HG03280 (cell line): ENCODE data around the gene CCL15.
"Not testable (repeated sequence)": the region's sequence is repeated elsewhere in the genome, so short reads cannot be mapped to it uniquely, and the experiment has no call there.

Experiments used
- ATAC-seq: cut with Tn5 transposase; IDR thresholded peaks from one replicate; pipeline ENCODE4 v1.9.1; 2021; ENCODE audit warnings: mild to moderate bottlenecking, moderate library complexity; ENCODE audit not compliant: unreplicated experiment

The CCL15 gene, protein sequence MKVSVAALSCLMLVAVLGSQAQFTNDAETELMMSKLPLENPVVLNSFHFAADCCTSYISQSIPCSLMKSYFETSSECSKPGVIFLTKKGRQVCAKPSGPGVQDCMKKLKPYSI

DNA sequence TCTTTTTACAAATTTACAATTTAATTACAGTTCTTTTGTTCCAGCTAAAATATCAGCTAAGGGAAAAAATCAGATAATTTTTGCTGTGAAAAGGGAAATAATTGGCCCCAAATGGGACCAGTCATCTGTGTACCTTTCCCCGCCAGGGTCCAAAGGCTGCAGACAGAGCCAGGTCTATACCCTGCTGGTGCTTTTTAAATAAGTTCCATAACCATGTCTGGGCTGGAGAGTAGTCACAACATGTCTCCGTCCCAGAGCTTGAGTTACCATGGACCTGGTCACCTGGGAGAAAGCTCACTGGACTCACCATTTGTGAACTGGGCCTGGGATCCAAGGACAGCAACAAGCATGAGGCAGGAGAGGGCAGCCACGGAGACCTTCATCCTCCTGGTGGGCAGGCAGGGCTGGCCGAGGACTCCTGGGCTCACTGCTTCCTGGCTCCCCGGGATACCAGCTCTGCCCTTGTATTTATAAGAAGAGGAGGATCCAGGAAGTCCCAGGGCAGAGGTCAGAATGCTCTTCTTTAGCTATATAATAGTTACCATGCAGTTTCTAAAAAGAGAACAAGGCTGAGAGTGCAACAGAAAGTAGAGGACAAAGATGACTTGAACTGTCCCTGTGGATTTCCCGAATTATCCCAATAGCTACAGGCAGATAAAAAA lies at the start of gene CCL15:
TSS of gene CCL15 (minus strand) at position 444 of the 662 bp plus-strand sequence. CDS start at position 383, 61 bp downstream.
- ATAC-seq: no peak

DNA sequence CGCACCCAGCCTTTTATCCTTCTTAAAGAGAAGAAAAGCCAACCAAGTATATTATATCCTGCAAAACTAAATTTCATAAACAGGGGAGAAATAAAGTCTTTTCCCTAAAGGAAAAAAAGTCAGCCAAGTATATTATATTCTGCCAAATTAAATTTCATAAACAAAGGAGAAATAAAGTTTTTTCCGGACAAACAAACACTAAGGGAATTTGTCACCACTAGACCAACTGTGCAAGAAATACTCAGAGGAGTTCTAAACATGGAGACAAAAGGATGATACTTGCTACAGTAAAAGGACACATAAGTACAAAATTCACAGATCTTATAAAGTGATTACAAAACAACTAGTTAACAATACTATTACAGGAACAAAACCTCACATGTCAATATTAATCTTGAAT lies 48.3 kb upstream of the CCL15 start:
- no peak for ATAC-seq

DNA sequence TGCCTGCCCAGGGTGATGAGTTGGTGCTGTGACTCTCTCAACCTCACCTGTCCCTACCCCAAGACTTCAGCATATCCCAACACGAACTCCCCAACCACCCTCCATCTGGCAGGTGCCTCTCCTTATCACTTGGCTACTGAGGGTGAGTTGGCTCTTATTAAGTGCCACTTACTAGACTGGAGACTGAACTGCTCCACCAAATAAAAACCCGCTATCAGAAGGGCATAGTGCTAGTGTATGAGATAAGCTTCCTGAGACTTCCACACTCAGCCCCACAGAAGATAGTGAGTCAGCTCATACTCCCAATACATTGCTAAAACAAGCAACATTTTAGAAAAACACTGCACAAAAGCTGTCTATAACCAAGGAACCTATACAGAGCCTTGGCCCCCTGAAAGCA lies 46.7 kb upstream of the CCL15 start:
- ATAC-seq: no peak

DNA sequence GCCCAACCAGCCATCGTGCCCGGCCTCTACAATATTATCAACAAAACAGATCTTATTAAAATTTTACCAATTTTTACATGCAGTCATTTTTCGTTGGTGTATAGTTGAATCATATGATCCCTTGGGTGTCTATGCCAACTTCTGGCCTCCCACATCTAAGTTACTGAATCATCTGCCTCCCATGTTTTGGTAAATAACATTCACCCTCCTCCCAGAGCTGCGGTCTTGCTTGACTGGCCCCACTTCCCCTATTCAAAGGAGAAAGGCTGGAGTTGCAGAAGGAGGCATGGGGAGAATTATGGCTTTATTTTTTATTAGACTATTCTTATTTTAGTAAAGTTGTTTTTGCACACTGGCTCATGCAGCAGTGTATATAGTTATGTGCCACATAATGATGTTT lies 34.9 kb upstream of the CCL15 start:
- no peak for ATAC-seq

DNA sequence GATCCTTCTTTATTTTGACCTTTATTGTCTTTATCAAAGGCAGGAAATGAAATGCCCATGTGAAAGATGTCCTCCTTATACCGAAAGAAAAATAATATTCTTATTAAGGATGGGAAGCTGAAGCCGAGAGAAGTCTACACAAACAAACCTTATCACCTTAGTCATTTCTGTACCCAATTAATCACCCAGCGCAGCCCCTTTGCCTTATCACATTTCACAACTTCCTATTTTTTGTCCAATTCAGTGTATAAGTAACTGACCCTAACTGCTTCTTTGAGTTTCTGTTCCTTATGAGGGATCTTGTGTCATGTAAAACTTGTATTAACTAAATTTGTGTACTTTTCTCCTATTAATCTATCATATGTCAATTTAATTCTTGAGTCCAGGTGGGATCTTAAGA lies 32.8 kb upstream of the CCL15 start:
- no peak for ATAC-seq

DNA sequence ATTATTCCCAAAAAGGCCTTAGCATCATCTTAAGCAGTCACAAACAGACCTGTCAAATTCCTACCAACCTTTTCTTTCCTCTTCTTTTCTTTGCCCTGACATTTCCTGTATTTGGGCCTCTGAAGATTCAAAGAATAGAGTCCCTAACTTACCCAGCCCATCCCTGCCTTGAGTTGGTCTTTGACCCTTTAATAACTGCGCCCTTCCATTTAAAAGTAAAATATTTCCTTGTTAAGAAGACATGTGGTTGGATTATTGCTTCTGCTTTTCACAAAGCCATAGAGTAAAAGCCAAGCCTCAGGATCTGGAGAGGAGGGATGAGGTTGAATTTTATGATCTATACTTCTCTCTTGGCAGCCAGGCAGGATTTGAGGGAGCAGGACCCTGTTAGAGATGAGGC lies 29.6 kb upstream of the CCL15 start:
- ATAC-seq: no peak

DNA sequence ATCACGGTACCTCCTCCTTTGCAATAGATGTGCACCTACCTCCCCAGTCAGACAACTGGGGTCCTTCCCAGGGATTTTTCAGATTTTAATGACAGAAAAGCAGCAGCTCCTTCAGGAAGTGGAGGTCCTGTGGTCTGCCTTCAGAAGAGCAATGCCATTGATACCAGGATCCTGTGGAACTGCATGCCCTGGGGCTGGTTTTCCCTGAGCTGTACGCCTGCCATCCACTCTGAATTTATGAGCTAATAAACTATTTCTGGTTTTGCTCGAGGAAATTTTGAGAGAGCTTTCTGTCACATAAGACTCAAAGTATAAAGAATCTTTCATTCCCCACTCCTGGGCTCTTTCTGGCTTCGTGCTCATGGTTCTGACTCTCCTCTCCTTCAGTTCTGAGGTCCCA lies 26.4 kb upstream of the CCL15 start:
- no peak for ATAC-seq

DNA sequence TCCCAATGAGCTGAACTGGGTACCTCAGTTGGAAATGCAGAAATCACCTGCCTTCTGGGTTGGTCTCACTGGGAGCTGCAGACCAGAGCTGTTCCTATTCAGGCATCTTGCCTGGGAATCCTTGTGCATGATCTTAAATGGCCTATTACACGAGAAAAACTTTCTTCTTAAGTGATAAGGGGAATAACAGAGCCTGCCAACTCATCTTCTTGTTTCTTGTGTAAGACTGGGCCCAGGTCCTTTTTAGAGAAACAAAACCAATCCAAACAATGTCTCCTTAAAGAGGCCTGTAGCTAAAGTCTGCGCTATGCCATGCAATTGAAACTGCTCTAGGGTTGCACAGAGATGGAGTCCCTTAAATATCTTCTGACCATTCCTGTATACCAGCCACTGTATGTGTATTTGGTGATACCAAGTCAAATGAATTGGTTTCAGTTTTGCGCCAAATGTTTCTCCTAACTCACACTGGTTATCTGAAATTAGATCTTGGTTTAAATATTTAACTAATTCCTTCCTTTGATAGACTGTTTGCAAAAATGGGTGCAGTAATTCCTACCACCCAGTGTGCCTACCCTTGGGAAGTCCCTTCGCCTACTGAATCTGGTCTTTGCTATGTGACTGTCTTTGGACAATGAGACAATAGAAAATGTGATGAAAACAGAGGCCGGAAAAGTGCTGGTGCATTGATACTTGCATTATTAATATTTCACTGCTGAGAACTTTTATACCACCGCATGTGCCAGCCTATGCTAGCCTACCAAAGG lies 22.9 kb upstream of the CCL15 start:
- no peak for ATAC-seq

DNA sequence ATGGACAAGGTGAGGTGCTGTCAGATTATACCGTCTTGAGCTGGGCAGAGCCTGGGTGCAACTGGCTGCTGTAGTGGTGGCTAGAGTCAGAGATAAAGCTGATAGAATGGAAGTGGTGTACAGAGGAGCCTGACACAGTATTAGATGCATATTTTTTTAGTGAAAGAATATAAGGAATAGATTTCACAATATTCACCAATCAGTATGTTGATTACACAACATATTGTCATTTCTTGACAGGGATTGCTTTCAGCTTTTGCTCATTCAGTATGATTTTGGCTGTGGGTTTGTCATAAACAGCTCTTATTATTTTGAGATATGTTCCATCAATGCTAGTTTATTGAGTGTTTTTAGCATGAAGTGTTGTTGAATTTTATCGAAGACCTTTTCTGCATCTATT lies 18.1 kb upstream of the CCL15 start:
- no peak for ATAC-seq

DNA sequence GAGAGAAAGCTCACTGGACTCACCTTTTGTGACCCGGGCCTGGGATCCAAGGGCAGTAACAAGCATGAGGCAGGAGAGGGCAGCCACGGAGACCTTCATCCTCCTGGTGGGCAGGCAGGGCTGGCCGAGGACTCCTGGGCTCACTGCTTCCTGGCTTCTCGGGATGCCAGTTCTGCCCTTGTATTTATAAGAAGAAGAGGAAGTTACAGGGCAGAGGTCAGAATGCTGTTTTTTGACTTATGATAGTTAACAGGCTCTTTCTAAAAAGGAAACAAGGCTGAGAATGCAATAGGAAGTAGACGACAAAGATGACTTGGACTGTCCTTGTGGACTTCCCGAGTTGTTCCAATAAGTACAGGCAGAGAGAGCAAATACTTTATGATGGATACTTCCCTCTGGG lies 16.4 kb upstream of the CCL15 start, which contains the start of gene CCL23:
TSS of gene CCL23 (minus strand) at position 174 of the 400 bp plus-strand sequence. CDS start at position 99, 75 bp downstream.
- ATAC-seq: no peak

DNA sequence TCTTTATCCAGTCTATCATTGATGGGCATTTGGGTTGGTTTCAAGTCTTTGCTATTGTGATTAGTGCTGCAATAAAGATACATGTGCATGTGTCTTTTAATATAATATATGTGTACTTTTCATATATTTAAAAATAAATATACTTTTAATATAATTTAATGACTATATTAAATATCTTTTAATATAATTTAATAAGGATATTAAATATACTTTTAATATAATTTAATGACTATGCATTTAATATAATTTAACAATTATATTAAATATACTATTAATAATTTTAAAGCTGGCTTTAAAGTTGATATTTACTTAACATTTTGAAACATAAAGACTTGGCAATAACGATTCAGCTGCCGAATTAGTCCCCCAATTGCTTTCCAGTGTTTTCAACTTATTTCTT lies 15.2 kb upstream of the CCL15 start:
- ATAC-seq: no peak

DNA sequence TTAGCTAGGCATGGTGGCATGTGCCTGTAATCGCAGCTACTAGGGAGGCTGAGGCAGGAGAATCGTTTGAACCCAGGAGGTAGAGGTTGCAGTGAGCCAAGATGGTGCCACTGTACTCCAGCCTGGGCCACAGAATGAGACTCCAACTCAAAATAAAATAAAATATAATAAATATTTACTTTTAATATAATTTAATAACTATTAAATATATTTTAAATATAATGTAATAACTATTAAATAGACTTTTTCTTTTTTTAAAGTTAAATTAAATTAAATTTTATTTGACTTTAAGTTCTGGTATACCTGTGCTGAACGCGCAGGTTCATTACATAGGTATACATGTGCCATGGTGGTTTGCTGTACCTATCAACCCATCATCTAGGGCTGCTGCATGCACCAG lies 14.5 kb upstream of the CCL15 start:
- not testable (repeated sequence) for ATAC-seq

DNA sequence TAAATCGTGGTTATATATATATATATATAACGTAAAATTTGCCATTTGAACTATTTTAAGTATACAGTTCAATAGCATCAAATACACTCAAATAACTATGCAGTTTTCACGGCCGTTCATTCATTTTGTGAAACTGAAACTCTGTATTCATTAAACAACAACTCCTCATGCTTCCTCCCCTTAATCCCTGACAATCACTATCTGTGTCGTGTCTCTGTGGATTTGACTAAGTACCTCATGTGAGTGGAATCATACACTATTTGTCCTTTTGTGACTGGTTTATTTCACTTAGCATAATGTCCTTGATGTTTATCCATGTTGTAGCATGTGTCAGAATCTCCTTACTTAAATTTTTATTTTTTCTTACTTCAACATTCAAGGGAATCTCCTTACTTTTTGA lies 13.6 kb upstream of the CCL15 start:
- no peak for ATAC-seq

DNA sequence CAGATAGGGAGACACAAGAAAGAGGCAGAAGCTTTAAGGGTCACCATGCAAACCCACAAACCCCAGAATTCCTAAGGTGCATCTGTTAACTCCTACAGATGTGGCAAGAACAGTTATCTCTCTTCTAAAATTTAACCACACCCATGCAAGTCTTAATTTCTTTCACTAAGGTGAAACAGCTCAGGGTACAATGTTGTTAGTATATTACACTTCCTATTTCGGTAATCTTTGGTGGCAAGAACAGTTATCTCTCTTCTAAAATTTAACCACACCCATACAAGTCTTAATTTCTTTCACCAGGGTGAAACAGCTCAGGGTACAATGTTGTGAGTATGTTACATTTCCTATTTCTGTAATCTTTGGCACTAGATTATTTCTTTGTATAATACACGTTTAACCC lies 9.8 kb upstream of the CCL15 start:
- no peak for ATAC-seq

DNA sequence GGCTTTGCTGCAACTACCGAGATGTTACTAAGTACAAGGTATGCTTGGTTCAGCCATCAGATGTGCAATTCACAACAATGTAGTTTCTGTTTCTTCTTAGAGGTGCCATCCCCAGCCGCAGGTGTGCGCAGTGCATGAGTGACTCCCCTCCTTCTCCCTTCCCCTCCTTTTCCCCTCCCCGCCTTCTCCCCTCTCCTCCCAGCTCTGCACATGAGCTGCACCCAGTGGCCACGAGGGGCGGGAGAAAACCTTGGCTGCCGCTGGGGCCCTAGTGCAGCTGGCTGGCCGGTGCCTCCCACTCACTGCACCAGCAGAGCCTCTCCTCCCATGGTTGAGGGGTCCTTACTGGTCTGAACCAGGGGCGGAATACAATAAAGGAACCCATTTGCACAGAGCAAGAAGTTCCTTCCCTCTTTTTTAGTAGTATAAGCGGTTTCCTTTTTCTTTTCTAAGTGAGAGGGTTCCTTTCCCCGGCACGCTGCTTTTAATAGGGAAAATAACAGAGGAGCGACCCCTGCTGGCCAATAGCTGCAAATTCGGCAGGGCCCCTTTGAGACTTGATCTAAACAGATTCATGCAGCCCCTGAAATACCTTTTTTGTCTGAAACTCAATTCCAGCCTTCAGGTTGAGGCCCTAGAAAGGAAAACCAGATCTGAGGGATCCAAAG lies 7.8 kb upstream of the CCL15 start:
- no peak for ATAC-seq

DNA sequence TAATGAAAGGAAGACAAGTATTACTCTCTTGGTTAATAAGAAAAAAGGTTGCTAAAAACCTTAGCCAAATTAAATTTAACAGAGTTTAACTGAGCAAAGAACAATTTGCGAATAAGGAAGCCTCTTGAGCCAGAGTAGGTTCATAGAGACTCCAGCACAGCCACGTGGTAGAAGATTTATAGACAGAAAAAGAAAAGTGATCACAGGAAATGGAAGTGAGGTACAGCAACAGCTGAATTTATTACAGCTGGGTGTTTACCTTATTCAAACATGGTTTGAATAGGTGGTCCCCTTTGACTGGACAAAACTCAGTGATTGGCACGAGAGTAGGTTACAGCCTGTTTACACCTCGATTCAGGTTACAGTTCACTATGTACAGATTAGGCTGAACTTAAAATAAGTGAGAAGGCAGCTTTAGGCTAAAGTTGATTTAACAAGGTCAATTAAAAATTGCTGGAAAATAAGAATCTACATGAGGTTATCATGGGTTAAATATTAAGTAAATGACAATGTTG lies 3.3 kb upstream of the CCL15 start:
- ATAC-seq: no peak

DNA sequence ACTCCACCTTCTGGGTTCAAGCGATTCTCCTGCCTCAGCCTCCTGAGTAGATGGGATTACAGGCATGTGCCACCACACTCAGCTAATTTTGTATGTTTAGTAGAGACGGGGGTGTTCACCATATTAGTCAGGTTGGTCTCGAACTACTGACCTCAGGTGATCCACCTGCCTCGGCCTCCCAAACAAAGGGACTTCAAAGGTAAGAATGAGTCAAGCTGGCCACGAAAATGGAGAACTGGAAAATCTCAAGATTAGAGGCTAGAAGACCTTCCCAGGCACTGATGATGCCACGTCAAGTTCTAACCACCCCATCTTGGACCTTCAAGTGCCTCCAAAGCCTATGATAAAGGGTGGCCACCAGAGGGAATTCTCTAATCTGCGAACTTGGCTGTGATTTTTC lies 1.3 kb upstream of the CCL15 start:
- no peak for ATAC-seq

DNA sequence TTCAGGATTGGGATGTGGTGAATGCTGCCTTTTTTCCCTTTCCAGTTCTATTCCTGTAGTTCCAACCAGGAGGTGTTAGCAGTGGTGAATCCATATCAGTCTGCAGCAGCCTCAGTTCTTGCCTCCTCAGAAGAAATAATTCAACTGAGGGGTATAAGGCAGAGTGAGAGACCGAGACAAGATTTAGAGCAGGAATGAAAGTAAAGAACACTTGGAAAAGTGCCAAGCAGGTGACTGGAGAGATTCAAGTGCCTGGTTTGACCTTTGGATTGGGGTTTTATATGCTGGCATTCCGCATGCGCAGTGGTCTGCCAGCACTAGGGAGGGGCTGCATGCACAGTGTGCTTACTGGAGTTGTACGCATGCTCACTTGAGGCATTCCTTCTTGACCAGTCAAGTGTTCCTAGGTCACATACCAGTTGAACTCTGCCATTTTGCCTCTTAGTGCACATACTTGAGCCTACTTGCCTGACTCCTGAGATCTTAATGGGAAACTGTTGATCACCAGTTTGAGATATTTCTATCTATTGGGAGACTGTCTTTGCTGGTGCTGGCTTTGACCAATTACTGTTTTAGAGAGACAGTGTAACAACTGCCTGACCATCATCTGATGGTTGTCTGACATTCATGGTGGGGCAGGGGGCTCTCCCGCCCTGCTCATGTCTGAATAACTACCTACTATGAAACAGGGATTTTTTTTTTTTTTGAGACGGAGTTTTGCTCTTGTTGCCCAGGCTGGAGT lies 680 bp upstream of the CCL15 start:
- no peak for ATAC-seq

DNA sequence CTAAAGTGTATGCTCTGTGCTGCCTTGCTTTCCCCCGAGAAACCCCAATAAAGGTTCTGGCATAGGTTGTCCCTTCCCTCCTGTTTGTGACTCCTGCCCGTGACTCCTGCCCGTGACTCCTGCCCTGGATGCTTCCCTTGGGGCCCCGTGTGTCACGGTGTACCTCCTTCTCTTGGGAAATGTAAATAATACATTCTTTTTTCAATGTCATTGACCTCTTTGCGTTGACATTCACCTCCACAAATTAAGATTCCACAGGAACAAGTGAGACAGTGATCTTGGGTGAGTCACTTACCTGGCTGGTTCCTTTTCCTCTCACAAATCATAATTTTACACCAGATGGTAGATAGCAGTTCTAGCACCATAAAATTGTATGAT lies 632 bp downstream of the CCL15 start:
- no peak for ATAC-seq

DNA sequence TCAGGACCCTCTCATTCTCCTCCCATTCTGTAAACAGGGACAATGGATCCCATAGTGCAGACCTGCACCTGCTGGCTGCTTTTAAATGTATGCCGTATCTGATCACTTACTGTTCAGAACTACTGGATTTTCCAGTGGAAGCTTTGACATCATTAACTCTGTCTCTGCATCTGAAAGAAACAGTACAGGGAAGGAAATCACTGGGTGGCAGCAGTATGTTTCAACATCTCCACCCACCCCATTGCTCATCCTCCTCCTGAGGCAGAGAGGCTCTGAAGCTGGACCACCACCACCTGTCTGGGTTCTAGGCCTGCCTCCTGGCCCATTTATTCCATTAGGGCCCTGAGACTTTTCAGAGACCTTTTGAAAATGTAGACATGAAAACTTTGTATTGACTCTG lies 2.6 kb downstream of the CCL15 start:
- ATAC-seq: no peak

DNA sequence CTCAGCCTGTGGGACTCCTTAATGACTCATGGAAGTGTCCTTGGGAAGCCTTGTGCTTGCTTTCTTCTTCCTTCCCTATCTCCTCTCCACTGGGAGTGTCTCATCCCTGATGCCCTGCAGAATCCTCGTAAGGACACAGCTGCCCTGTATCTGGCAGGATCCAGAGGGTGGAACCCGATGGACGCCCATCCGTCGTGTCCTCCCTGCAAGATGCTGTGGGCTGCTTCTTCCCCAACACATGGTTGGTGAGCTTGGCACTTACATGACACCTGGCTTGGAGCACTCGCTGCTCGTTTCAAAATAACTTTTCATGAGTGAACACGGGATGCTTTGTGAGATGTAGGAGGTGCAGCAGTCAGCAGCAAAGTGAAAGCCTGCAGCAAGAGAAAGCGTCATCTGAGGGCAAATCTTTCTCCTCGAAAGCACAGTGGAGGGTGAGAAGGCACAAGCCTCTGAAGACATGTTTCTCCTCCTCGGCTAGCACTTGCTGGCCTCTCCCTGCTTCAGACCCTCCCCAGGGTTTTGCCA lies 3.3 kb downstream of the CCL15 start:
- no peak for ATAC-seq
